GM21529 (cell line): Measurements from ENCODE around the gene SLC9A9.

Experiments used
- ATAC-seq: cut with Tn5 transposase; IDR thresholded peaks from one replicate; pipeline ENCODE4 v1.9.1; 2021; ENCODE audit not compliant: unreplicated experiment

The SLC9A9 gene

GRCh38 chr3:143269741-143270140, 578.5 kb downstream of the SLC9A9 start:
- ATAC-seq, result no peak

DNA sequence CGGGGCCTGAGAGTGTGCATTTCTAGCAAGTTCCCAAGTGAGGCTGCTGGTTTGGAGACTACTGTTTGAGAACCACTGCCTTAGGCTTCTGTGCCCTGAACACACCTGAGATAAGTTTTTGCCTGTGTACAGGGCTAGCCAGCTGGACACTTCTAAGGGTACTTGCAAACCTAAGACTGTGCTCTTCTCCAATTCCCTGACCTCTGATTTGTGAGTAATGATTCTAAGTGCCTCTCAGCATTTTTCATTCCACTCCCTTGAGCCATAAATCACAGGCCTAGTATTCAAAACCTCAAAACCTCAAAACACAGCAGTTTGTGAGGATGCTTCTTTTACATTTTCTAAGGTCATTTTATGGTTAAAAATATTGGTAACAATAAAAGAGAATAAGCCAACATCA, 580.3 kb downstream of the SLC9A9 start:
- ATAC-seq, result no peak

GRCh38 chr3:143266927-143267326, 581.3 kb downstream of the SLC9A9 start:
- peak; percentile 79 for ATAC-seq

DNA sequence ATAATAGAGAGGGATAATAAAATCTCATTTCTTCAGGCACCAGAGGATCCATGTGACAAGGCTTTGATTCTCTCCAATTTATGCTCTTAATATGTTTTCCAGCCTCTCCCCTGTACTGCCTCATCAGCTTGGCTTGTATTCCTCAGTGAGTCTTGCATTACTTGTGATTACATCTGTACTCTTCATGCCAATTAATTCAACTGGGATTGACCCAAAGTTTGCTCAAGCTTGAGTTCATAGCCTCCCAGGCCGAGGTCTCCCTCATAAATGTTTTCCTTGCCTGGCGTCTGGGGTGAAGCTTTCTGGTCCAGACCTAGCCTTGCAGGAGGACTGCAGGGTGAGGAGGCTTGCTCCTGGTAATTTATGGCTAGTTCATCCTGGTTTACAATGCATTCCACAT, 581.8 kb downstream of the SLC9A9 start:
- ATAC-seq, result no peak

DNA sequence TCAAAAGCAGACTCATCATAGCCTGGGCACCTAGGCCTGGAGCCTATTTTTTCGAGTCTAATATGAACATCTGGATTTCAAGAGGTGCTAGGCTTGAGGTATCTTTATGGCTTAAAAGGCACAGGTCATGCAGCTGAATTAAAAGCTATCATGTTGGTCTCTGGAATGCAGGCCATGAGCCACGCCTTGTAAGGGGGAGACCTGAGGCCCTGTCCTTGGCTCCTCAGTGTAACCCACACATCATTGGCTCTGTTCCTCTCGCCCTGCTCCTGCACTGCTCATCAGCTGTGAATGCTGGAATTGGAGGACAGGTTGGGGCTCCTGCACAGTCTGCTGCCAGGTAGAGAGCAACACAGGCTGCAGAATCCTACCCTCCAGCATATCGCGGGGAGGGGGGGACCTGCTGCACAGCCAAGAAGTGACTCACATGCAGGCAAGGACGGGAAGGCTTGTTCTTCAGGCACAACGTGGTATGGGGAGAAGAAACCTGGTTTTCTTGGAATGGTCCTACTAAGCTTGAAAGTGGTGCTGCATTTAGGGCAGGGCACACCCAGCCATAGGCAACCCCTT, 582.7 kb downstream of the SLC9A9 start:
- no peak for ATAC-seq

- ATAC-seq, result no peak
Observed at GRCh38 chr3:143263852-143264513, 584.3 kb downstream of the SLC9A9 start.

- no peak for ATAC-seq
Observed at GRCh38 chr3:143261848-143262247, 586.4 kb downstream of the SLC9A9 start.

- ATAC-seq, result no peak
Observed at GRCh38 chr3:143258692-143259091, 589.6 kb downstream of the SLC9A9 start.

GRCh38 chr3:143256416-143256815, 591.9 kb downstream of the SLC9A9 start:
- ATAC-seq, result no peak

GRCh38 chr3:143255739-143256138, 592.5 kb downstream of the SLC9A9 start:
- ATAC-seq, result no peak

DNA sequence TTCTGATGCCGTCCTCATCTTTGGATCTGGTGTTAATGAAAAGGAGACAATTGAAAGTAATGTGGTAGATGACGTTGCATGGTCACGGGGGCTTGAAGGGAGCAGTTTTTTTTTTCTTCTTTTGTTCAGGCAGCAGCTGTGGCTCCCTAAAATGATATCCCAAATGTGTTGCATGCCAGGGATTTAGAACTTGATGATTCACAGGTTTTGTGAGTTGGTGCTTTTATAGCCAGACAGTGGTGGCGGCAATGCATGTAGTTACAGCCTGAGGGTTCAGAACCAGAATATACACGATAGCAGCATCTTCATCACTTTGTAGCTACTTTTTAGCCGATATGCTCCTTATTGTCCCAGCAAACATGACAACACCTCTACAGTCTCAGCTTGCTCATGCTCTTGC, 595.3 kb downstream of the SLC9A9 start:
- ATAC-seq, result no peak

DNA sequence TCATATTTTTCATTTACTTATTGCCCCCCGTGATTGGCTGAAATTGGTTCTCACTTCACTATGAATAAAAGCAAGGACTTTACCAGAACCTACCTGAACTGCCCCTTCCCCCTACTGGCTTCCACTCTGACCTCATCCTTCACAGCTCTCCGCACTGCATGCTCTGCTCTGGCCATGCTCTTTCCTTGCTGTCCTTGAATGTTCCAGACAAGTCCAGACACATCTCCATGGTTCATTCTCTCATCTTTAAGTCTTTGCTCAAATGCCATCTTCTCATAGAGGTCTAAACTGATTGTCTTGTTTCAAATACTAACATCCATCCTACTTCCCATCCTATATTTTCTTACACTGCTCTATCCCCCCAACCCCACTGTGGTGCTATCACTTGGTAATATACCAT, 599.3 kb downstream of the SLC9A9 start:
- no peak for ATAC-seq

GRCh38 chr3:143247073-143247472, 601.2 kb downstream of the SLC9A9 start:
- ATAC-seq, result no peak

DNA sequence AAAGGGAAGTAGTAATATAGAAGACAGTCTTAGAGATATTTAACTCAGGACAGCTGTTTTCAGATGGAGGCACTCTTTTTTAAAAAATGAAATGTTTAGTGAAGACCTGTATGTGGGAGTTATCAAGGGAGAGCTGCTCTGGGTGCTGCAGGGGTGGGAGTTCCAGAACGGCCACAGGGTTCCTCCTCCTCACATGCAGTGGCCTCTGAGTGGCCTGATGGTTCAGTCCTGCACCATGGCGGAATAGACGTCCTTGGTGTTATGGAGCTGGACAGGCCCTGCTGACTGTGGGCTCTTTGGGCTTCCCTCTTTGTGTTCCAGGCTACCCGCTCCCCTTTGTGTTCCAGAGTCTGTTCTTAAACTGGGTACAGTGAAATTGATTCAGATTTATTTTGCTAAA, 602.6 kb downstream of the SLC9A9 start:
- ATAC-seq, result no peak

DNA sequence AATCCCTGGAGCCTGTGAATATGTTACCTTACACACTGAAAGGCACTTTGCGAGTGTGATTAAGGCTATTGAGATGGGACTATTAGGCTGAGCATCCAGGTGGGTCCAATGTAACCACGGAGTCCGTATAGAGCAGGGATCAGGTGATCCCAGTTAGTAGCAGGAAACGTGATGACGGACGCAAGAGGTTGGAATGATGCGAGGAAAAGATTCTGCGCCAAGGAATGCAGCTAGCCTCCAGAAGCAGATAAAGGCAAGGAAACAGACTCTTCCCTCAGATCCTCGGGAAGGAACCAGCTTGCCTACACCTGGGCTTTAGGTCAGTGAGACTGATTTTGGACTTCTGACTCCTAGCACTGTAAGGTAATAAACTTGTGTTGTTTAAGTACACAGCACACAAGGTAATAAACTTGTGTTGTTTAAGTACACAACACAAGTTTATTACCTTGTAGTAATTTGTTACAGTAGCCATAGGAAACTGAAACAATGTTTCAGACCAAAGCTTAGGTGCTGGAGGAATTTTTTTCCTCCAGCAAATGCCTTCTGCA, 603.7 kb downstream of the SLC9A9 start:
- ATAC-seq, result no peak

DNA sequence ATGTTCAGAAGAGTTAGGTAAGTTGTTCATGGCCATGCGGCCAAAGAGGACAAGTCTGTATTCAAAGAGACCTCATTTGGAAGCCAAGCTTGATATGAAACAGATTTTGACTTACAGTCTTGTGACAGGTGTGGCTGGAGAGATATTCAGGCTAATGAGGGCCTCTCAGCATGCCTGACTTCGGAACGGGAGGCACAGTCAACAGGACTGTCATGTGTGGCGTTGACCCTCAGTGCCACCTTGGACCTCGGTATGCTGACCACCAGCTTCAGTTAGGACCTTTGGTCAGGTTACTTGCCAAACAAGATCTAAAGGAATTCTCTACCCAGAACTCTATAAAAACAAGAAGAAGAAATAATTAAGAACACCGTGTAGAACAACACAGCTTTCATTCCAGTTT, 604.6 kb downstream of the SLC9A9 start:
- ATAC-seq, result no peak

GRCh38 chr3:143242691-143243090, 605.6 kb downstream of the SLC9A9 start:
- no peak for ATAC-seq

DNA sequence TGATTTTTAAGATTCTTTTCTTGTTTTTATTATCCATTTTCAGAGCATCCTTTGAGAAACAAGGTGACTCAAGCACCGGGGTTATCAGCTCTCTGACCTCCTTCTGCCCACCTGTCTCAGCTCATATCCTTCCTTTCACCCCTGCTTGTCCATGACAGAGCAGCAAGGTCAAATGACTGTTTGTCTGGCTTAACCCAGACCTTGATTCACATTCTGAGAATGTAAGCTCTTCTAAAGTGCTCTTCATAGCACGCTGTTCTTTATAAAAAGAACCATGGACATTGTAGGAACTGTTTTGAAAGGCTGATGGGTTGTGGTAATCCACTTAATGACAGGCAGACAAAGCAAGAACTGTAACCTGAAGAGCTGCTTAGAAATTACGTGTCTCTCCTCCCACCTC, 606.2 kb downstream of the SLC9A9 start:
- ATAC-seq, result no peak

DNA sequence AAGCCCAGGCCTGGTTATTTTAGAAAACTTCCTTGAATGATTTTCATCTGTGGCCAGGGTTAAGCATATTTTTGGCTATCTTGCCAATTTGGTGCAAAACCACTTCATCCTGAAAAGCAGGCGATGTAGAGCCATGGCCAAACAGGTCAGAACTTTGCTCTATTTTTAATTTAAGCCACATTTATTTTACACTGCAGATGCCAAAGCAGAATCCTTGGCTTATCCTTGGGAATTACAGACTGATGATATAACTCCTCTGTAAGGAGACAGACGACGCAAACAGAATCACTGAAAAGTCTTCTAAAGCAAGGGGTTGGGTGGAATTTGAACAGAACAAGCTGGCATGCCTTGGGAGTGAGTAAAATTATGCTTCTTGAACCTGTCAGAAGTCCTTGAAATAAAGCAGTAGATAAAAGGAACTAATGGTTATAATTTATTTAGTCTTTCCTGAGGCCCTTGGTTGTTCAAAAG, 606.8 kb downstream of the SLC9A9 start:
- ATAC-seq, result no peak

GRCh38 chr3:143240886-143241285, 607.4 kb downstream of the SLC9A9 start:
- ATAC-seq, result no peak

- ATAC-seq, result no peak
Observed at GRCh38 chr3:143239031-143239430, 609.2 kb downstream of the SLC9A9 start.

- no peak for ATAC-seq
Observed at GRCh38 chr3:143237077-143237627, 611.1 kb downstream of the SLC9A9 start.
